Activated T-cell treated with anti-CD3 and anti-CD28 coated beads, Interleukin-2, amount 50 U/mL, for 72 hours (primary cell): ENCODE data around the gene TRIP6. TPM values are rescaled to one million over a fixed set of nuclear protein-coding genes. Genes with fewer than 3 reads are reported as not detected.

Experiments
- ATAC-seq, 2 donors: fragments of 150-1000 bp; cut with Tn5 transposase; replicated peaks in 1 of 2; 2 replicates each; pipeline ENCODE4 v1.10.0; 2021; ENCODE audit warnings: moderate library complexity in 2 of 2, mild to moderate bottlenecking in 1 of 2
- DNase-seq, 2 donors: peaks; one replicate each; pipeline ENCODE4 v3.0.0; 2021 to 2022; ENCODE audit warnings: mixed read lengths in 1 of 2
- H3K27ac Mint-ChIP-seq: one replicate; pipeline ENCODE4 v1.8.0; 2022; ENCODE audit warnings: mild to moderate bottlenecking, moderate library complexity, mixed read lengths
- H3K27me3 Mint-ChIP-seq: one replicate; pipeline ENCODE4 v1.8.0; 2022; ENCODE audit warnings: low read depth, mixed read lengths
- H3K36me3 Mint-ChIP-seq, 2 donors: one replicate each; pipeline ENCODE4 v1.8.0; 2022; ENCODE audit warnings: mixed read lengths in 2 of 2, mild to moderate bottlenecking in 1 of 2; ENCODE audit not compliant: insufficient read depth in 2 of 2
- H3K4me1 Mint-ChIP-seq: one replicate; pipeline ENCODE4 v1.8.0; 2022; ENCODE audit warnings: low read depth, mixed read lengths
- H3K4me3 Mint-ChIP-seq, 2 donors: one replicate each; pipeline ENCODE4 v1.8.0; 2022; ENCODE audit warnings: mild to moderate bottlenecking in 2 of 2, mixed read lengths in 2 of 2, moderate library complexity in 2 of 2
- H3K9me3 Mint-ChIP-seq, 2 donors: one replicate each; pipeline ENCODE4 v1.8.0; 2022; ENCODE audit warnings: mixed read lengths in 2 of 2
- total RNA-seq, 2 donors: library from RNA; stranded (reverse); gene quantifications; one replicate each; pipeline ENCODE4 v1.2.3, GENCODE V29; 2022

Gene TRIP6
- total RNA-seq, 2 donors from 2014 or later, result 28.3 to 31.5 TPM

- Mint-ChIP-seq H3K36me3 (peaks cover 0 to 3% of the 10 kb centered on the region in 2 donors), H3K4me1 (peaks cover 35% of the 10 kb centered on the region), H3K9me3 (no peaks in the 10 kb centered on the region), H3K27ac (no peak overlapping the region), H3K4me3 (no peak overlapping the region), H3K27me3 (peaks cover 44% of the 10 kb centered on the region)
- DNase-seq (no peak), ATAC-seq (no peak)
Measured at GRCh38 chr7:100892364-100893317, 25.5 kb downstream of the TRIP6 start.

- H3K27ac Mint-ChIP-seq, result no peak overlapping the region
- H3K27me3 Mint-ChIP-seq, result peaks cover 51% of the 10 kb centered on the region
- peaks cover 0 to 1% of the 10 kb centered on the region in 2 donors for H3K36me3 Mint-ChIP-seq
- DNase-seq (no peak), ATAC-seq (no peak)
- no peaks in the 10 kb centered on the region for H3K9me3 Mint-ChIP-seq
- H3K4me1 Mint-ChIP-seq, result peaks cover 28% of the 10 kb centered on the region
- H3K4me3 Mint-ChIP-seq, result no peak overlapping the region
Measured at GRCh38 chr7:100893318-100893895, 26.2 kb downstream of the TRIP6 start.

- Mint-ChIP-seq H3K27me3 (peaks cover 52% of the 10 kb centered on the region), H3K27ac (no peak overlapping the region), H3K36me3 (no peaks in the 10 kb centered on the region), H3K4me1 (peaks cover 24% of the 10 kb centered on the region), H3K9me3 (no peaks in the 10 kb centered on the region), H3K4me3 (peak overlapping the region; percentile 8 to 63)
- DNase-seq, result no peak
- ATAC-seq, result no peak
Measured at GRCh38 chr7:100893910-100894721, 26.9 kb downstream of the TRIP6 start.

GRCh38 chr7:100894860-100895700 is 27.9 kb downstream of the TRIP6 start:
- H3K4me3 Mint-ChIP-seq, result peak overlapping the region; percentile 52 to 62
- DNase-seq (peak; percentile 72 to 77), ATAC-seq (peak; percentile 26 to 27)
- peaks cover 23% of the 10 kb centered on the region for H3K4me1 Mint-ChIP-seq
- no peaks in the 10 kb centered on the region for H3K9me3 Mint-ChIP-seq
- H3K27me3 Mint-ChIP-seq, result peaks cover 52% of the 10 kb centered on the region
- H3K27ac Mint-ChIP-seq, result no peak overlapping the region
- no peaks in the 10 kb centered on the region for H3K36me3 Mint-ChIP-seq

GRCh38 chr7:100895701-100895955 is 28.4 kb downstream of the TRIP6 start, which contains the start of gene ACHE:
Gene ACHE, minus strand, starts transcription at chr7:100895888. Its CDS starts 1,656 bp downstream, at chr7:100894232.
- Mint-ChIP-seq H3K27ac (no peak within 1 kb of the TSS), H3K4me3 (peak within 1 kb of the TSS; percentile 72 to 88), H3K9me3 (no peaks in the 10 kb centered on the region), H3K36me3 (no peaks in the 10 kb centered on the region), H3K27me3 (peaks cover 47% of the 10 kb centered on the region), H3K4me1 (peaks cover 18% of the 10 kb centered on the region)
- DNase-seq, result no peak
- peak; percentile 27 to 40 for ATAC-seq

GRCh38 chr7:100895956-100896731 is 29.0 kb downstream of the TRIP6 start:
- no peak overlapping the region for H3K27ac Mint-ChIP-seq
- H3K4me3 Mint-ChIP-seq, result peak overlapping the region; percentile 72 to 88
- peak in 1 of 2 donors; percentile 39 for DNase-seq
- H3K36me3 Mint-ChIP-seq, result no peaks in the 10 kb centered on the region
- no peaks in the 10 kb centered on the region for H3K9me3 Mint-ChIP-seq
- H3K27me3 Mint-ChIP-seq, result peaks cover 50% of the 10 kb centered on the region
- peaks cover 14% of the 10 kb centered on the region for H3K4me1 Mint-ChIP-seq
- peak; percentile 25 to 32 for ATAC-seq

GRCh38 chr7:100896732-100897608 is 29.8 kb downstream of the TRIP6 start:
- Mint-ChIP-seq H3K4me1 (peaks cover 8% of the 10 kb centered on the region), H3K4me3 (peak overlapping the region; percentile 49 to 64), H3K9me3 (no peaks in the 10 kb centered on the region), H3K36me3 (no peaks in the 10 kb centered on the region), H3K27me3 (peaks cover 42% of the 10 kb centered on the region), H3K27ac (no peak overlapping the region)
- ATAC-seq, result peak; percentile 52 to 60
- DNase-seq, result peak in 1 of 2 donors; percentile 65

GRCh38 chr7:100897772-100898454 is 30.7 kb downstream of the TRIP6 start:
- Mint-ChIP-seq H3K4me3 (peak overlapping the region in 1 of 2 donors; percentile 64), H3K36me3 (no peaks in the 10 kb centered on the region), H3K4me1 (peaks cover 8% of the 10 kb centered on the region), H3K27ac (no peak overlapping the region), H3K27me3 (peaks cover 32% of the 10 kb centered on the region), H3K9me3 (no peaks in the 10 kb centered on the region)
- DNase-seq, result no peak
- no peak for ATAC-seq

GRCh38 chr7:100899432-100899831 is 32.2 kb downstream of the TRIP6 start:
- H3K27me3 Mint-ChIP-seq, result peaks cover 23% of the 10 kb centered on the region
- DNase-seq, result no peak
- H3K27ac Mint-ChIP-seq, result no peak overlapping the region
- no peaks in the 10 kb centered on the region for H3K9me3 Mint-ChIP-seq
- no peak overlapping the region for H3K4me3 Mint-ChIP-seq
- no peaks in the 10 kb centered on the region for H3K36me3 Mint-ChIP-seq
- ATAC-seq, result no peak
- H3K4me1 Mint-ChIP-seq, result peaks cover 8% of the 10 kb centered on the region

GRCh38 chr7:100900978-100901377 is 33.8 kb downstream of the TRIP6 start:
- DNase-seq (no peak), ATAC-seq (no peak)
- no peak overlapping the region for H3K27ac Mint-ChIP-seq
- H3K4me1 Mint-ChIP-seq, result peaks cover 6% of the 10 kb centered on the region
- H3K4me3 Mint-ChIP-seq, result no peak overlapping the region
- H3K27me3 Mint-ChIP-seq, result peaks cover 20% of the 10 kb centered on the region
- no peaks in the 10 kb centered on the region for H3K36me3 Mint-ChIP-seq
- no peaks in the 10 kb centered on the region for H3K9me3 Mint-ChIP-seq

GRCh38 chr7:100901921-100902332 is 34.7 kb downstream of the TRIP6 start:
- Mint-ChIP-seq H3K4me1 (no peaks in the 10 kb centered on the region), H3K36me3 (no peaks in the 10 kb centered on the region), H3K27ac (no peak overlapping the region), H3K9me3 (no peaks in the 10 kb centered on the region), H3K27me3 (peaks cover 14% of the 10 kb centered on the region), H3K4me3 (no peak overlapping the region)
- ATAC-seq, result no peak
- no peak for DNase-seq
